GM11168 (cell line): Measurements from ENCODE around the gene TCF4.

Experiments
- in situ Hi-C: fragments of 300-500 bp; cut with MboI; formaldehyde crosslinking; loops from one replicate; pipeline ENCODE4 v1.12.0; 2022; ENCODE audit warnings: low sequenced_read_pairs; ENCODE audit not compliant: unreplicated experiment

Gene TCF4

DNA sequence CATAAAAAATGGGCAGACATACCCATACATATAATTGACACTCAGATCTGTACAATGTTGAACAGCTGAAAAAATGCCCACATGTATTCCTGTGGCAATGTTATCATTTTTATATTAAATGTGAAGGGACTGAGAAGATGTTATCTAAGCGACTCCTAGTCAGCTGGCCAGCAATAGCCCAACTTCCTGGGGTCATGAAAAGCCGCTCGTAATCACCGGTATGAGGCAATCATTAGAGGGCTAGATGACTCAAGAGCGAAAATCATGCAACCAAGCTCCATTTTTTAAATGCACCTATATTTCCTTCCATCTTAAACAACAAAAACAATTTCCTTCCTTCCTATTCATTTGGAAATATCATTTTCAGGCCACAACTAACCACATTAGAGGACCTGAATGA lies 354.1 kb downstream of the TCF4 start:
- in situ Hi-C loops, result no loop called here

GRCh38 chr18:55232506-55232905 lies 355.5 kb downstream of the TCF4 start:
- in situ Hi-C loops, result no loop called here

GRCh38 chr18:55229682-55230081 lies 358.3 kb downstream of the TCF4 start:
- in situ Hi-C loops, result no loop called here

DNA sequence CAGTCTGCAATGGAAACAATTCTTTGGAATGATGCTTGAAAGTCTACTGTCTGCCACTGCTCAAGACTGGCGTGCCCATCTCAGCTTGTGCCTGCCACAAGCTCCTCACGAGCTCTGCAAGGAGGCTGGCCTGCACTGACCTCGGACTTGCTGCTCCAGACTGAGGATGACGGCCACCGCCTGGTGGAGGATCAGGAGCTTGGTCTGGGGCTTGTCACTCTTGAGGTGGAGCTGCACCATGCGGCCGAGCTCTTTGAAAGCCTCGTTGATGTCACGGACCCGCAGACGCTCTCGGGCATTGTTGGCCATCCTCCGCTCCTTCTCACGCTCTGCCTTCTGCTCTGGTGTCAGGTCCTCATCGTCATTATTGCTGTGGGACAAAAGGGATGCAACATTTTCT lies 359.3 kb downstream of the TCF4 start:
- in situ Hi-C loops, result no loop called here

- in situ Hi-C loops, result no loop called here
Observed at GRCh38 chr18:55228191-55228590, 359.8 kb downstream of the TCF4 start.

DNA sequence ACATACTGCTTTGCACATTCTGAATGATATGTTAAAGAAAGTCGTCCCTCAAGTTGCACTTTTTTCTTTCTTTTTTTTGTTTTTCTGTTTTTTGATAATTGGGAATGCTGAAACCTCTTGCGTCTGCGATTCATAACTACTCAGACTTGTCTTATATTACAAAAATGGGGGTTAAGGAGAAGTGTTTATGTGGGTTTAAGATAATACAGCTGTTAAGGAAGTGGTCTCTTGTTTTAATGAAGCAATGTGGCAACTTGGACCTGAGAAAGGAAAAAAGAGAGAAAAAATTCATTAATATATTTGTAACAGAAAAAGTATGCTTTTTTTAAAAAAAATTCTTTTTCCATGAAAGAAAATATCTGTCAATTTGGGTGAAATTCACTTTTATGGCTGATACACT lies 360.2 kb downstream of the TCF4 start:
- in situ Hi-C loops, result no loop called here

DNA sequence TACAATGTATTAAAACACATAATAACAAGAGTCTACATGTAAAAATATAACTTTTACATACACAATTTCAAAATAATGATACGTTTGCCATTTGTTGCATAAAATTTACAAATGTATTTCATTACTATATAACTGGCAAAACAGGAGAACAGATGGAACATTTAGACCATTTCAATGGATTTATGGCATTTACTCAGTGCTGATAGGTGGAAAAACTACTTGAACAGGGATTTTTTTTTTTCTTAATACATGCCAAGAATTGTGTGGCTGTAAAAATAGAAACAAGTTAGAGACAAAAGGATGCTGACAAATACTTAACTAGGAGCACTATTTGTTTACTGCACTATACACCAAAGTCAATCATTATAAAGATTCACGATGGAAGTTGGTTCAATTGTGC lies 361.9 kb downstream of the TCF4 start:
- in situ Hi-C loops, result no loop called here

- in situ Hi-C loops, result no loop called here
Observed at GRCh38 chr18:55224086-55224625, 363.8 kb downstream of the TCF4 start.

GRCh38 chr18:55221622-55222021 lies 366.4 kb downstream of the TCF4 start:
- in situ Hi-C loops, result no loop called here

DNA sequence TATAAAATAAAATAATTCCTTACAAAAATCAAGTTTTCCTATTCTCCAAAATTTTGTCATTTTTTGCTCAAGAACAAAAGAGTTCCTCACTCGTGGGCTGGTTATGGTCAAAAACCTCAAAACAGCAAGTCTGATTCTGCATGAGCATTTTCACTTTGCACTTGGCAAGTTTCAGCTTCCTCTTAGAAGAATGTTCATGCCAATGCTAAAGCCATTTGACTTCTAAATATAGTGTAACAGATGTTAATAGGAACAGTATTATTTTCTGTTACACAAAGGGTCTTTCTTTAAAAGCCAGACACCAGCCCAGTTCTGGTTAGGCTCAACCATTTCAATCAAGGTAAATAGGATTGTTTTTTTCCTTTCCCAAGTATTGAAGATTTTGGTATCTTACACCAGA lies 367.5 kb downstream of the TCF4 start:
- in situ Hi-C loops, result no loop called here

GRCh38 chr18:55219823-55220222 lies 368.2 kb downstream of the TCF4 start:
- in situ Hi-C loops, result no loop called here

- in situ Hi-C loops, result no loop called here
Observed at GRCh38 chr18:55219059-55219458, 368.9 kb downstream of the TCF4 start.

GRCh38 chr18:55214969-55215368 lies 373.0 kb downstream of the TCF4 start:
- in situ Hi-C loops, result no loop called here

GRCh38 chr18:55214534-55214933 lies 373.5 kb downstream of the TCF4 start:
- in situ Hi-C loops, result no loop called here

- in situ Hi-C loops, result no loop called here
Observed at GRCh38 chr18:55213586-55213985, 374.4 kb downstream of the TCF4 start.

- in situ Hi-C loops, result no loop called here
Observed at GRCh38 chr18:55206927-55207326, 381.1 kb downstream of the TCF4 start.

DNA sequence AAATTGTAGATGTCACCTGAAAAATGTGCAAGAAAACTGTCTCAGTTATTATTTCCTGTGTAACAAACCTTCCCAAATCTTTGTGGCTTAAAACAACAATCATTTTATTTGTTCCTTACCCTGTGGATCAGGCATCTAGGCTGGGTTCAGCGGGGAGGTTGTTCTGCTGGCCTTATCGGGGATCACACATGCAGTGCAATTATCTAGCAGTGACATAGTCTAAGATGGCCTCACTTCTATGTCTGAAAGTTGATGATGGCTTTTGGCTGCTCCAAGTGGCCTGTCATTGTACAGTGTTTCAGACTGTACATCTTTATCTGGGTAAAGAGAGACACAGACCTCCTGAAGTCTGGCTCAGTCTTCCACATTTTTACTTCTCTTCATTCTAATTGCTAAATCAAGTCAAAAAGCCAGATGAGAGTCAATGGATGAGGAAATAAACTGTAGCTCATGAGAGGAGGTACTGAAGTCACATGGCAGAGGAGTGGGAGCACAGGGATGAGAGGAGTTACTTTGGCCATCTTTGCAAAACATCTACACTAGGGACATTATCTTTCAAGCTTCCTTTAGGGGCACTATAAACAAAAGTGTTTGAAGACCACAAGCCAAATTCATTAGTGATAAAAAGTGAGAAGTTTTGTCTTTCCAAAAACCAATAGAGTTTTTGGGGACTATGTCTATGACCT lies 385.6 kb downstream of the TCF4 start:
- in situ Hi-C loops, result no loop called here

- in situ Hi-C loops, result no loop called here
Observed at GRCh38 chr18:55199291-55199963, 388.6 kb downstream of the TCF4 start.

DNA sequence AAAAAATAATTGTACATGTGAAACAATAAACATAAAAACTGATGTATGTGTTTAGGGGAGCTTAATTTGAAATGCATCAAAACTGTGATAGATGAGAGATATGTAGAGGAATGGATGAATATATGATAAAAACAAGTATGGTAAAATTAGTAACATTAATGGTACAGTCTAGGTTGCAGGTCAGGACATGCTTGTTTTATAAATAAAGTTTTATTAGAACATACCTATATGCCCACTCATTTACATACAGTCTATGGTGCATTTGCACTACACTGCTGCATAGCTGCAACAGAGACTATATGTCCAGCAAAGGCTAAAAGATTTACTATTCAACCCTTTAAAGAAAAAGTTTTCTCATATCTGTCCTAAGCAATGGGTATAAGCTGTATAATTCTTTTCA lies 392.1 kb downstream of the TCF4 start:
- in situ Hi-C loops, result no loop called here

DNA sequence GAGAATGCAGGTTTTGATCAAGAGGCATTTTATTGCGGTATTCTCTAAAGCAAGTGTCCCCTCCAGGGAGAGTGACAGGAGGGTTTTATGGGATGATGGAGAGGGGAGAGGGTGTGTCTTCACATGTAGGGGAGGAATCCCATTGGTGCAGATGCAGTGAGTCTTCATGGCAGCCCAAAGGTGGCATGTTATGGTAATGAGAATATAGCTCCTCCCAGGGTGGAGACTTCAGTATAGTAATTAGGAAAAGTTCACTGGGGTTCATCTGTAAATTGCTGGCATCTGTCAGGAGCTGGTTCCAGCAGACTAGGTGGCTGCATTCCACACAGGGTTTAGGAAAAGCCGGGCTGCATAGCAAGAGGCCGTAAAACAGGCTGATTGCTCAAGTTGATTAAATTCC lies 398.0 kb downstream of the TCF4 start:
- in situ Hi-C loops, result no loop called here

DNA sequence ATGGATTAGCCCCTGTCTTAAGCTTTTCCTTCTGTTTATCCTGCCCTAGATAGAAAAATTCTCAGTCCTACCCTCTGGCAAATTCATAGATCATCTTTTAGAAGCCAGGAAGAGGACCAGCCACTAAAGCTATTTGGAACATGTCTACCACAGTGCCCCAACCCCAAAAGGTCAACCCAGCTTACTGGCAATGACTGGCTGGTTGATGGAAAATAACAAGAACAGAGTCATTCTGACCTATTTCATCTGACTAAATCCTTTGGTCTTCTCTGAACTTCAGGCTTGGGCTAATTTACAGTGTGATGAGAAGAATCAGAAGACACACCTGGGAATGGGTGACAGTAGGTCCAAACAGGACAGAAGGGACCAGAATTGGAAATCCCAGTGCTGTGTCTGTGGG lies 401.4 kb downstream of the TCF4 start:
- in situ Hi-C loops, result no loop called here

GRCh38 chr18:55185391-55185790 lies 402.6 kb downstream of the TCF4 start:
- in situ Hi-C loops, result no loop called here
